HepG2 (cell line): ENCODE data around the gene ADAMTS2. TPM values are rescaled to one million over a fixed set of nuclear protein-coding genes. Genes with fewer than 3 reads are reported as not detected.

Experiments used
- ATAC-seq: fragments of 200-7000 bp; cut with Tn5 transposase; 3 replicates; pipeline ENCODE4 v1.9.1; 2020; ENCODE audit warnings: mild to moderate bottlenecking, moderate library complexity
- BruUV-seq: library from RNA; stranded (reverse); fragments of 400-500 nt; replicated peaks from 2 replicates; lab custom pipeline; 2021; lab: Mats Ljungman, UMichigan
- CTCF ChIA-PET: fragments of 300-600 bp; formaldehyde crosslinking; extraction: SDS; loops from one replicate; lab custom pipeline; 2021; ENCODE audit warnings: low total read pairs, inconsistent platforms, low intra/inter-chr PET ratio; lab: Yijun Ruan, JAX
- POLR2A ChIA-PET: fragments of 350-600 bp; sonication (Branson Sonifier 250); formaldehyde crosslinking; loops from one replicate; lab custom pipeline; 2020; ENCODE audit warnings: antibody characterized with exemption, inconsistent platforms; lab: Yijun Ruan, JAX
- DNase-seq: peaks from one replicate; pipeline ENCODE4 v3.0.0-alpha.2; 2015; ENCODE audit warnings: low spot score
- FAIRE-seq: peaks from 3 replicates; lab custom pipeline; 2011; peaks lifted over from hg19 to GRCh38; lab: Jason Lieb, UNC
- H2AFZ ChIP-seq: one replicate; pipeline ENCODE4 v1.6.1; 2011; ENCODE audit warnings: low read length, inconsistent platforms
- H3K27ac ChIP-seq: fragments of 300-600 bp; 3 replicates; pipeline ENCODE4 v1.8.0; 2011; ENCODE audit warnings: mixed run types, mild to moderate bottlenecking, mixed read lengths, low read length, inconsistent platforms; ENCODE audit not compliant: insufficient read depth; ENCODE audit errors: extremely low read length
- H3K27me3 ChIP-seq, 2 experiments: fragments of 200-600 bp in 1 of 2; 2 replicates in 1 of 2; 3 replicates in 1 of 2; pipeline versions ENCODE4 v1.6.0 to v1.8.0; 2011; ENCODE audit warnings: low read length in 2 of 2, mild to moderate bottlenecking in 2 of 2, moderate library complexity in 2 of 2, inconsistent platforms in 1 of 2; ENCODE audit not compliant: insufficient read depth in 2 of 2, control insufficient read depth in 1 of 2
- H3K36me3 ChIP-seq, 2 experiments: fragments of 200-600 bp in 1 of 2; replicated peaks in 1 of 2; 2 replicates in 1 of 2; 3 replicates in 1 of 2; pipeline versions ENCODE4 v1.5.1 to v1.8.0; 2011; ENCODE audit warnings: low read length in 2 of 2, inconsistent platforms in 1 of 2; ENCODE audit not compliant: insufficient read depth in 2 of 2, control insufficient read depth in 1 of 2
- H3K4me1 ChIP-seq: 2 replicates; pipeline ENCODE4 v1.5.1; 2012; ENCODE audit warnings: low read length, inconsistent platforms; ENCODE audit not compliant: insufficient read depth
- H3K4me2 ChIP-seq: 2 replicates; pipeline ENCODE4 v1.6.0; 2011; ENCODE audit warnings: low read depth, low read length, inconsistent platforms
- H3K4me3 ChIP-seq, 3 experiments: fragments of 200-600 bp in 1 of 3; sonication (generic), shearing (Covaris generic) in 1 of 3; replicated peaks in 1 of 3; 2 replicates each; pipeline ENCODE4 v1.5.1; 2011 to 2016; ENCODE audit warnings: low read length in 3 of 3, inconsistent platforms in 2 of 3, low read depth in 2 of 3, mild to moderate bottlenecking in 2 of 3, control low read depth in 1 of 3, mixed read lengths in 1 of 3; ENCODE audit not compliant: insufficient read depth in 1 of 3
- H3K79me2 ChIP-seq: one replicate; pipeline ENCODE4 v1.6.1; 2011; ENCODE audit warnings: low read length, inconsistent platforms; ENCODE audit not compliant: insufficient read depth
- H3K9ac ChIP-seq: 2 replicates; pipeline ENCODE4 v1.6.0; 2011; ENCODE audit warnings: mild to moderate bottlenecking, low read depth, low read length, inconsistent platforms; ENCODE audit not compliant: insufficient read depth
- H3K9me3 ChIP-seq: 2 replicates; pipeline ENCODE4 v1.5.1; 2012; ENCODE audit warnings: mild to moderate bottlenecking, low read length
- H4K20me1 ChIP-seq: 2 replicates; pipeline ENCODE4 v1.6.0; 2011; ENCODE audit warnings: inconsistent platforms, mild to moderate bottlenecking, low read length, moderate library complexity; ENCODE audit not compliant: insufficient read depth
- IRF1 ChIP-seq: sonication (generic); formaldehyde crosslinking; IDR thresholded peaks from 2 replicates; pipeline ENCODE4 v1.4.0; 2020; ENCODE audit warnings: low read depth, mild to moderate bottlenecking, missing genetic modification reagents
- KLF12 ChIP-seq: sonication (generic); formaldehyde crosslinking; IDR thresholded peaks from 2 replicates; pipeline ENCODE4 v1.4.0; 2020; ENCODE audit warnings: missing genetic modification reagents, borderline replicate concordance
- SAFB2 ChIP-seq: sonication (generic); formaldehyde crosslinking; IDR thresholded peaks from 2 replicates; pipeline ENCODE4 v1.5.1; 2020; ENCODE audit warnings: missing genetic modification reagents, low read depth, mild to moderate bottlenecking, borderline replicate concordance
- TAF1 ChIP-seq: sonication (generic); formaldehyde crosslinking; IDR thresholded peaks from 2 replicates; pipeline ENCODE4 v1.4.0; 2020; ENCODE audit warnings: missing genetic modification reagents
- TOE1 ChIP-seq: sonication (generic); formaldehyde crosslinking; IDR thresholded peaks from 2 replicates; pipeline ENCODE4 v1.4.0; 2020; ENCODE audit warnings: mild to moderate bottlenecking, missing genetic modification reagents
- TP53 ChIP-seq: sonication (generic); formaldehyde crosslinking; conservative IDR thresholded peaks from 2 replicates; pipeline ENCODE4 v1.4.0; 2020; ENCODE audit warnings: missing genetic modification reagents
- ZNF367 ChIP-seq: sonication (generic); formaldehyde crosslinking; IDR thresholded peaks from 2 replicates; pipeline ENCODE4 v1.4.0; 2020; ENCODE audit warnings: missing genetic modification reagents, borderline replicate concordance
- ZNF569 ChIP-seq: sonication (generic); formaldehyde crosslinking; IDR thresholded peaks from 2 replicates; pipeline ENCODE4 v1.5.0; 2020; ENCODE audit warnings: mild to moderate bottlenecking, missing genetic modification reagents, moderate library complexity, borderline replicate concordance
- WGBS: methylation state at CpG from one replicate; pipeline ENCODE4 v1.1.6; 2017; ENCODE audit warnings: low lambda C conversion rate; 5-methylcytosine and 5-hydroxymethylcytosine counted together
- in situ Hi-C: cut with HindIII; loops from 2 replicates; pipeline ENCODE4 v1.10.0; 2017; ENCODE audit warnings: low pct_unique_long_range_greater_than_20kb; ENCODE audit not compliant: extremely low pct_ligation_motif_present
- intact Hi-C: fragments of 100-400 bp; cut with micrococcal nuclease; formaldehyde crosslinking; loops from one replicate; pipeline ENCODE4 v1.10.0; 2022; ENCODE audit not compliant: unreplicated experiment
- polyA plus RNA-seq, 8 experiments: library from polyadenylated mRNA; depleted of rRNA in 3 of 8; stranded (reverse) in 7 of 8; unstranded in 1 of 8; fragments of >200 nt; fragmentation: Illumina TruSeq in 4 of 8; extraction: Trizol in 4 of 8; gene quantifications; 2 replicates each; pipeline versions ENCODE4 v1.2.1 to v1.2.3, GENCODE V29; 2011 to 2016; ENCODE audit warnings: low read depth in 4 of 8, missing spikeins in 1 of 8, mixed read lengths in 1 of 8; ENCODE audit not compliant: insufficient read depth in 1 of 8
- total RNA-seq, 5 experiments: library from RNA; depleted of rRNA; stranded (reverse); fragments of >200 nt; fragmentation: Illumina TruSeq; extraction: Trizol; gene quantifications; 2 replicates each; pipeline ENCODE4 v1.2.3, GENCODE V29; 2016; ENCODE audit warnings: low read depth in 1 of 5
- TF ChIP-seq, protein P1 (sequence below): sonication (generic); formaldehyde crosslinking; IDR thresholded peaks from 2 replicates; pipeline ENCODE4 v1.4.0; 2020; ENCODE audit warnings: missing genetic modification reagents

The ADAMTS2 gene
- total and polyA plus RNA-seq, 2 of the 13 experiments (the other 11 are each of a cell fraction or from before 2014, with no cell fraction given): 0.24 to 3.5 TPM

- H4K20me1 ChIP-seq: no peaks in the 10 kb centered on the region
- ATAC-seq (no peak), DNase-seq (no peak), FAIRE-seq (no peak)
- H3K79me2 ChIP-seq: no peaks in the 10 kb centered on the region
- H3K36me3 ChIP-seq: no peaks in the 10 kb centered on the region
- H2AFZ ChIP-seq: no peak overlapping the region
- H3K27ac ChIP-seq: no peak overlapping the region
- TF ChIP-seq ZNF569 (CRISPR knock-in tag): no peak
- no peak for TF ChIP-seq IRF1 (CRISPR knock-in tag)
- TF ChIP-seq SAFB2: no peak
- TF ChIP-seq TAF1: no peak
- no peak for TF ChIP-seq KLF12 (CRISPR knock-in tag)
- TF ChIP-seq, all 625 proteins: peak for 0
- Histone ChIP-seq H3K4me1 (no peaks in the 10 kb centered on the region), H3K9me3 (no peaks in the 10 kb centered on the region; the same call in 1 of the 2 replicates), H3K4me3 (no peak overlapping the region), H3K9ac (no peak overlapping the region), H3K27me3 (no peaks in the 10 kb centered on the region), H3K4me2 (no peak overlapping the region)
- BruUV-seq: no TSS peak
- in situ Hi-C loops: no loop called here
- CTCF ChIA-PET: no interaction called here
- POLR2A ChIA-PET: no interaction called here
- 41% methylated on average over 10 of the region's 21 CpGs for WGBS
- intact Hi-C loops: no loop called here
These were observed 220.9 kb downstream of the ADAMTS2 start for GRCh38 chr5:179124273-179124852.

DNA sequence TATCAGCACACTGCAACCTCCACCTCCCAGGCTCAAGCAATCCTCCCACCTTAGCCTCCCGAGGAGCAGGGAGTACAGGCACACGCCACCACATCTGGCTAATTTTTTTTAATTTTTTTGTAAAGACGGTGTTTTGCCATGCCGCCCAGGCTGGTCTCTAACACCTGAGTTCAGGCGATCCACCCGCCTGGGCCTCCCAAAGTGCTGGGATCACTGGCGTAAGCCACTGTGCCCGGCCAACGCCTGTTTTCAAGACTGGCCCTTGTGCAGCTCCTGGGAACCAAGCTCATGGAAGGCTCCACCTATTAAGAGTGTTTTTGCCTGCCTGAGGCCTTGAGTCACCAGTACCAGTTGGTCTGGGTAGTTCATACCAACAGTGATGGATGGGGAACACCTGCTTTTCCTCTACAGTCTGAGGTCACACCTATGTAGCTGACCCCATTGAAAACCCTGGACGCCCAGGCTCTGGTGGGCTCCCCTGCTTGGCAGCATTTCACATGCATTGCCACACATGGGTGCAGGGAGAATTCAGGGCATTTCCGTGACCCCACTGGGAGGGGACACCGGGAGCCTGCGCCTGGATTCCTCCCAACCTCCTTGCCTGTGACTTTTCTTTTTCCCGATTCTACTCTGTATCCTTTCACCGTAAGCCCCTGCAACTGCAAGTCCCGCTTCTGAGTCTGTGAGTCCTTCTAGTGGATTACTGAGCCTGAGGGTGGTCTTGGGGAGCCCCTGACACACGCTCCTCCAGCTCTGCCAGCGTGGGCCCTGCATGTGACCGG lies 221.6 kb downstream of the ADAMTS2 start:
- H4K20me1 ChIP-seq: no peaks in the 10 kb centered on the region
- intact Hi-C loops (no loop called here), in situ Hi-C loops (no loop called here)
- no peak overlapping the region for H3K4me2 ChIP-seq
- TF ChIP-seq ZNF367 (CRISPR knock-in tag) (no peak), TP53 (CRISPR knock-in tag) (no peak), TOE1 (CRISPR knock-in tag) (no peak)
- TF ChIP-seq, protein P1, sequence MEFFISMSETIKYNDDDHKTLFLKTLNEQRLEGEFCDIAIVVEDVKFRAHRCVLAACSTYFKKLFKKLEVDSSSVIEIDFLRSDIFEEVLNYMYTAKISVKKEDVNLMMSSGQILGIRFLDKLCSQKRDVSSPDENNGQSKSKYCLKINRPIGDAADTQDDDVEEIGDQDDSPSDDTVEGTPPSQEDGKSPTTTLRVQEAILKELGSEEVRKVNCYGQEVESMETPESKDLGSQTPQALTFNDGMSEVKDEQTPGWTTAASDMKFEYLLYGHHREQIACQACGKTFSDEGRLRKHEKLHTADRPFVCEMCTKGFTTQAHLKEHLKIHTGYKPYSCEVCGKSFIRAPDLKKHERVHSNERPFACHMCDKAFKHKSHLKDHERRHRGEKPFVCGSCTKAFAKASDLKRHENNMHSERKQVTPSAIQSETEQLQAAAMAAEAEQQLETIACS (CRISPR knock-in tag): no peak
- WGBS: 57% methylated on average over 18 of the region's 19 CpGs
- no peaks in the 10 kb centered on the region for H3K79me2 ChIP-seq
- ChIA-PET POLR2A (no interaction called here), CTCF (no interaction called here)
- H2AFZ ChIP-seq: no peak overlapping the region
- FAIRE-seq: no peak
- H3K9me3 ChIP-seq: no peaks in the 10 kb centered on the region; the same call in 1 of the 2 replicates
- no peak overlapping the region for H3K4me3 ChIP-seq
- H3K4me1 ChIP-seq: no peaks in the 10 kb centered on the region
- no peak for ATAC-seq
- no peak for DNase-seq
- BruUV-seq: no TSS peak
- no peak overlapping the region for H3K27ac ChIP-seq
- H3K27me3 ChIP-seq: no peaks in the 10 kb centered on the region
- no peak overlapping the region for H3K9ac ChIP-seq
- H3K36me3 ChIP-seq: no peaks in the 10 kb centered on the region
